HepG2 (cell line): Measurements from ENCODE around the gene LBX2. TPM values are rescaled to one million over a fixed set of nuclear protein-coding genes. Genes with fewer than 3 reads are reported as not detected.

Experiments
- BORCS8-MEF2B ChIP-seq: sonication (generic); formaldehyde crosslinking; IDR thresholded peaks from 2 replicates; pipeline ENCODE4 v1.8.0; 2022; ENCODE audit warnings: mild to moderate bottlenecking, missing genetic modification reagents
- FOXC1 ChIP-seq: sonication (generic); formaldehyde crosslinking; IDR thresholded peaks from 2 replicates; pipeline ENCODE4 v1.8.0; 2022; ENCODE audit warnings: mild to moderate bottlenecking, missing genetic modification reagents, borderline replicate concordance
- HDAC1 ChIP-seq: sonication (generic); formaldehyde crosslinking; IDR thresholded peaks from 2 replicates; pipeline ENCODE4 v1.5.1; 2020; ENCODE audit warnings: mild to moderate bottlenecking, missing genetic modification reagents
- HMG20A ChIP-seq: IDR thresholded peaks from 2 replicates; pipeline ENCODE4 v1.6.1; 2016; ENCODE audit warnings: borderline replicate concordance
- HOXA3 ChIP-seq: sonication (generic); formaldehyde crosslinking; IDR thresholded peaks from 2 replicates; pipeline ENCODE4 v1.5.0; 2020; ENCODE audit warnings: missing genetic modification reagents
- JUN ChIP-seq: sonication (generic); formaldehyde crosslinking; IDR thresholded peaks from 2 replicates; pipeline ENCODE4 v1.4.0; 2020; ENCODE audit warnings: mild to moderate bottlenecking, missing genetic modification reagents
- MEF2D ChIP-seq: sonication (generic); formaldehyde crosslinking; IDR thresholded peaks from 2 replicates; pipeline ENCODE4 v1.5.1; 2020; ENCODE audit warnings: mild to moderate bottlenecking, missing genetic modification reagents
- MIER2 ChIP-seq: IDR thresholded peaks from 2 replicates; pipeline ENCODE4 v1.6.1; 2016; ENCODE audit warnings: missing biosample characterization, missing genetic modification reagents
- NONO ChIP-seq, 2 experiments: fragments of 450-650 bp in 1 of 2; sonication (generic) in 1 of 2; formaldehyde crosslinking in 1 of 2; IDR thresholded peaks in 1 of 2; conservative IDR thresholded peaks in 1 of 2; 2 replicates each; pipeline versions ENCODE4 v1.6.1 to v1.8.0; 2017 to 2022; ENCODE audit warnings: mild to moderate bottlenecking in 1 of 2, missing genetic modification reagents in 1 of 2, moderate library complexity in 1 of 2
- TSC22D2 ChIP-seq: sonication (generic); formaldehyde crosslinking; IDR thresholded peaks from 2 replicates; pipeline ENCODE4 v1.5.1; 2020; ENCODE audit warnings: missing genetic modification reagents, mild to moderate bottlenecking, borderline replicate concordance
- ZBTB43 ChIP-seq: sonication (generic); formaldehyde crosslinking; conservative IDR thresholded peaks from 2 replicates; pipeline ENCODE4 v1.4.0; 2020; ENCODE audit warnings: missing genetic modification reagents
- ZFP37 ChIP-seq: sonication (generic); formaldehyde crosslinking; IDR thresholded peaks from 2 replicates; pipeline ENCODE4 v1.4.0; 2020; ENCODE audit warnings: missing genetic modification reagents, borderline replicate concordance
- ZNF331 ChIP-seq: sonication (generic); formaldehyde crosslinking; IDR thresholded peaks from 2 replicates; pipeline ENCODE4 v1.4.0; 2020; ENCODE audit warnings: missing genetic modification reagents
- ZNF383 ChIP-seq: sonication (generic); formaldehyde crosslinking; IDR thresholded peaks from 2 replicates; pipeline ENCODE4 v1.4.0; 2020; ENCODE audit warnings: missing genetic modification reagents, mild to moderate bottlenecking, borderline replicate concordance
- ZNF543 ChIP-seq: sonication (generic); formaldehyde crosslinking; IDR thresholded peaks from 2 replicates; pipeline ENCODE4 v1.4.0; 2020; ENCODE audit warnings: mild to moderate bottlenecking, missing genetic modification reagents
- ZNF556 ChIP-seq: sonication (generic); formaldehyde crosslinking; IDR thresholded peaks from 2 replicates; pipeline ENCODE4 v1.4.0; 2020; ENCODE audit warnings: mild to moderate bottlenecking, missing genetic modification reagents, borderline replicate concordance
- ZNF569 ChIP-seq: sonication (generic); formaldehyde crosslinking; IDR thresholded peaks from 2 replicates; pipeline ENCODE4 v1.5.0; 2020; ENCODE audit warnings: mild to moderate bottlenecking, missing genetic modification reagents, moderate library complexity, borderline replicate concordance
- ZNF619 ChIP-seq: sonication (generic); formaldehyde crosslinking; IDR thresholded peaks from 2 replicates; pipeline ENCODE4 v1.4.0; 2020; ENCODE audit warnings: mild to moderate bottlenecking, missing genetic modification reagents
- ZNF713 ChIP-seq: sonication (generic); formaldehyde crosslinking; IDR thresholded peaks from 2 replicates; pipeline ENCODE4 v1.4.0; 2020; ENCODE audit warnings: mild to moderate bottlenecking, missing genetic modification reagents
- ZSCAN25 ChIP-seq: sonication (generic); formaldehyde crosslinking; IDR thresholded peaks from 2 replicates; pipeline ENCODE4 v1.8.0; 2022; ENCODE audit warnings: mild to moderate bottlenecking, missing genetic modification reagents
- polyA plus RNA-seq, 8 experiments: library from polyadenylated mRNA; depleted of rRNA in 3 of 8; stranded (reverse) in 7 of 8; unstranded in 1 of 8; fragments of >200 nt; fragmentation: Illumina TruSeq in 4 of 8; extraction: Trizol in 4 of 8; gene quantifications; 2 replicates each; pipeline versions ENCODE4 v1.2.1 to v1.2.3, GENCODE V29; 2011 to 2016; ENCODE audit warnings: low read depth in 4 of 8, missing spikeins in 1 of 8, mixed read lengths in 1 of 8; ENCODE audit not compliant: insufficient read depth in 1 of 8
- total RNA-seq, 5 experiments: library from RNA; depleted of rRNA; stranded (reverse); fragments of >200 nt; fragmentation: Illumina TruSeq; extraction: Trizol; gene quantifications; 2 replicates each; pipeline ENCODE4 v1.2.3, GENCODE V29; 2016; ENCODE audit warnings: low read depth in 1 of 5
- TF ChIP-seq, protein P1 (sequence below): sonication (generic); formaldehyde crosslinking; conservative IDR thresholded peaks from 2 replicates; pipeline ENCODE4 v1.4.0; 2020; ENCODE audit warnings: mild to moderate bottlenecking, missing genetic modification reagents, moderate library complexity
- TF ChIP-seq, protein P2 (sequence below): sonication (generic); formaldehyde crosslinking; IDR thresholded peaks from 2 replicates; pipeline ENCODE4 v1.4.0; 2020; ENCODE audit warnings: low read depth, mild to moderate bottlenecking, missing genetic modification reagents

Gene LBX2
- total and polyA plus RNA-seq, 2 of the 13 experiments (the other 11 are each of a cell fraction or from before 2014, with no cell fraction given) = 6.4 to 8.1 TPM

DNA sequence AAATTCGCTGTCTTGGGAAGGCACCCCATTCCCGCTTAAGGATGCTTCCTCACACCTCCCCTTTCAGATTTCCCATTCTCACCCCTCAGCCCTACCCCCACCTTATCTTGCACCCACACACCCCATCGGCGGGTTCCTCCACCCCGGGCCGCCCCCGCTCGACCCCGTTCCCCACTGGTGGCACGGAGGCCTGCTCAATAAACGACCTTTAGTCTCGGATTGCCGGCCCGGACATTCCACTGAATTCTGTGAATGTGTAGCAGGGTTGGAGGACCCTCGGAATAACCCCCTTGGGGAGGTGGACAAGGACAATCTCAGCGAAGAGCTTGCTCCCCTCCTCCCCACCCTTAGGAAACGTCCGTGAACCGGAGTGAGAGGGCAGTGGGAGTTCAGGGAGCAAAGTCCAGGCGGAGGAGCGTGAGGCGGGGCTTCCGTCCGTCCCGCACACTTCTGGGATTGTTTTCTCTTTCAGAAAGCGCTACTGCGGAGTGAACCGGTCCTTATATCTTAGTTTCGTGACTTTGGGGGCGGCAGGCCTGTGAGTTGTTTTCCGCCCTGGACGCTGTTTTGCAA, 2.8 kb upstream of the LBX2 start (continued):
- peak; percentile 40; the same call in 1 of the 2 replicates for TF ChIP-seq FOXC1 (CRISPR knock-in tag)
- 0 out of 2 replicates have a peak, but pooled peaks have one; percentile 81 for TF ChIP-seq ZNF713 (CRISPR knock-in tag)
- TF ChIP-seq ZFP37 (CRISPR knock-in tag) = no peak
- peak; percentile 73; the same call in 1 of the 2 replicates for TF ChIP-seq HOXA3 (CRISPR knock-in tag)
- peak; percentile 81; the same call in 1 of the 2 replicates for TF ChIP-seq ZNF331 (CRISPR knock-in tag)
- TF ChIP-seq ZNF383 (CRISPR knock-in tag) = 0 out of 2 replicates have a peak, but pooled peaks have one; percentile 15
- peak; percentile 75; the same call in 1 of the 2 replicates for TF ChIP-seq BORCS8-MEF2B (CRISPR knock-in tag)
- TF ChIP-seq, protein P1, sequence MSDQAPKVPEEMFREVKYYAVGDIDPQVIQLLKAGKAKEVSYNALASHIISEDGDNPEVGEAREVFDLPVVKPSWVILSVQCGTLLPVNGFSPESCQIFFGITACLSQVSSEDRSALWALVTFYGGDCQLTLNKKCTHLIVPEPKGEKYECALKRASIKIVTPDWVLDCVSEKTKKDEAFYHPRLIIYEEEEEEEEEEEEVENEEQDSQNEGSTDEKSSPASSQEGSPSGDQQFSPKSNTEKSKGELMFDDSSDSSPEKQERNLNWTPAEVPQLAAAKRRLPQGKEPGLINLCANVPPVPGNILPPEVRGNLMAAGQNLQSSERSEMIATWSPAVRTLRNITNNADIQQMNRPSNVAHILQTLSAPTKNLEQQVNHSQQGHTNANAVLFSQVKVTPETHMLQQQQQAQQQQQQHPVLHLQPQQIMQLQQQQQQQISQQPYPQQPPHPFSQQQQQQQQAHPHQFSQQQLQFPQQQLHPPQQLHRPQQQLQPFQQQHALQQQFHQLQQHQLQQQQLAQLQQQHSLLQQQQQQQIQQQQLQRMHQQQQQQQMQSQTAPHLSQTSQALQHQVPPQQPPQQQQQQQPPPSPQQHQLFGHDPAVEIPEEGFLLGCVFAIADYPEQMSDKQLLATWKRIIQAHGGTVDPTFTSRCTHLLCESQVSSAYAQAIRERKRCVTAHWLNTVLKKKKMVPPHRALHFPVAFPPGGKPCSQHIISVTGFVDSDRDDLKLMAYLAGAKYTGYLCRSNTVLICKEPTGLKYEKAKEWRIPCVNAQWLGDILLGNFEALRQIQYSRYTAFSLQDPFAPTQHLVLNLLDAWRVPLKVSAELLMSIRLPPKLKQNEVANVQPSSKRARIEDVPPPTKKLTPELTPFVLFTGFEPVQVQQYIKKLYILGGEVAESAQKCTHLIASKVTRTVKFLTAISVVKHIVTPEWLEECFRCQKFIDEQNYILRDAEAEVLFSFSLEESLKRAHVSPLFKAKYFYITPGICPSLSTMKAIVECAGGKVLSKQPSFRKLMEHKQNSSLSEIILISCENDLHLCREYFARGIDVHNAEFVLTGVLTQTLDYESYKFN (CRISPR knock-in tag) = peak; percentile 94
- TF ChIP-seq HDAC1 = peak; percentile 83
- TF ChIP-seq, protein P2, sequence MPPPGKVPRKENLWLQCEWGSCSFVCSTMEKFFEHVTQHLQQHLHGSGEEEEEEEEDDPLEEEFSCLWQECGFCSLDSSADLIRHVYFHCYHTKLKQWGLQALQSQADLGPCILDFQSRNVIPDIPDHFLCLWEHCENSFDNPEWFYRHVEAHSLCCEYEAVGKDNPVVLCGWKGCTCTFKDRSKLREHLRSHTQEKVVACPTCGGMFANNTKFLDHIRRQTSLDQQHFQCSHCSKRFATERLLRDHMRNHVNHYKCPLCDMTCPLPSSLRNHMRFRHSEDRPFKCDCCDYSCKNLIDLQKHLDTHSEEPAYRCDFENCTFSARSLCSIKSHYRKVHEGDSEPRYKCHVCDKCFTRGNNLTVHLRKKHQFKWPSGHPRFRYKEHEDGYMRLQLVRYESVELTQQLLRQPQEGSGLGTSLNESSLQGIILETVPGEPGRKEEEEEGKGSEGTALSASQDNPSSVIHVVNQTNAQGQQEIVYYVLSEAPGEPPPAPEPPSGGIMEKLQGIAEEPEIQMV (CRISPR knock-in tag) = no peak
- TF ChIP-seq ZNF569 (CRISPR knock-in tag) = peak; percentile 94; the same call in 1 of the 2 replicates
- peak; percentile 59 for TF ChIP-seq MIER2
- TF ChIP-seq MEF2D (CRISPR knock-in tag) = peak; percentile 79
- no peak for TF ChIP-seq NONO (IDR thresholded peaks at IDR 0.05)
- peak; percentile 89 for TF ChIP-seq NONO (CRISPR knock-in tag; conservative IDR thresholded peaks at IDR 0.05)
- TF ChIP-seq HMG20A (CRISPR knock-in tag) = peak; percentile 39; the same call in 1 of the 2 replicates
- TF ChIP-seq JUN (CRISPR knock-in tag) = 0 out of 2 replicates have a peak, but pooled peaks have one; percentile 14
- TF ChIP-seq ZNF543 (CRISPR knock-in tag) = peak; percentile 44
- peak; percentile 36; the same call in 1 of the 2 replicates for TF ChIP-seq ZNF619 (CRISPR knock-in tag)
- TF ChIP-seq ZSCAN25 = 0 out of 2 replicates have a peak, but pooled peaks have one; percentile 39
- peak; percentile 13; the same call in 1 of the 2 replicates for TF ChIP-seq ZNF556 (CRISPR knock-in tag)
- no peak for TF ChIP-seq TSC22D2 (CRISPR knock-in tag)
- TF ChIP-seq ZBTB43 (CRISPR knock-in tag) = peak; percentile 65
